ENCODE measurements around the gene GRID1. TPM values are rescaled to one million over a fixed set of nuclear protein-coding genes. Genes with fewer than 3 reads are reported as not detected.

The GRID1 gene
- total RNA-seq, 1 donor from 2014 or later: 2.7 TPM

DNA sequence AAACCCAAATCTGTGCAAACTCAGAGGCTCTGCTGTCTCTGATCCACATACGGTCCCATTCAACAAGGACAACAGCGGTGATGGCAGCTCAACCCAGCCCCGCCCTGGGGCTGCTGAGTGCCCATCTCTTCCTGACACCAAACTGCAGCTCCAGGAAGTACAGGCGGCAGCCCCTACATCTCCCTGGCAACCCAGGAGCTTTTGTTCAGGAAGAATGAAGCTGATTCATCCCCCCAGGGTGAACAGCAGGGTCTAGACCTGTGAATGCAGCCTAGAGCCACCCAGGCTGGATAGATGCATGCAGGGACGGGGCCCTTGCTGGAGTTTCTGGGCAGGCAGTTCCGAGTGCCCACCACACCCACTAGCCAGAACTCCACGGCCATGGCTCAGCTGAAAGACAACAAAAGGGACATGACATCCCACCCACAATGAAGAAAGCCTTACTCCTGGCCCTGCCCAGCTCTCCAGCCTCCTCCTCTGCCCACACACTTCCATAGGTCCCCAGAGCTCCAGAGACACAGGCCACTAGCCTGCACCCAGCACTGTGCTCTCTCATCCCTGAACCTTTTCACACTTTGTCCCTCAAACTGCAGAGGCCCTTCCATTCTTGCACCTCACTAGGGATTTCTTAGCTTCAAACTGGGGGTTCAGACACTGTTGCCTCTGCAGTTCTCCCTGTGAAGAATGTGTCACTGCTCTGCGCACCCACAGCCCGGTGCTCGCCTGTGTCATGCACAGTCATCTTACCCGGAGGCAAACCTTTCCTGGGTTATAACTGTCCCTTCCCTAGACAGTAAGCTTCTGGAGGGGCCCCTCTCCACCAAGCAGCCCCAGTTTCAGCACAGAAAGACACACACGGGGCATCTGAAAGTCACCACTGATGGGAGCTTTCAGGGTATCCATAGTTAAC is 99.1 kb downstream of the GRID1 start:
- peak; percentile 28 for DNase-seq (ENCODE audit: low spot score)

DNA sequence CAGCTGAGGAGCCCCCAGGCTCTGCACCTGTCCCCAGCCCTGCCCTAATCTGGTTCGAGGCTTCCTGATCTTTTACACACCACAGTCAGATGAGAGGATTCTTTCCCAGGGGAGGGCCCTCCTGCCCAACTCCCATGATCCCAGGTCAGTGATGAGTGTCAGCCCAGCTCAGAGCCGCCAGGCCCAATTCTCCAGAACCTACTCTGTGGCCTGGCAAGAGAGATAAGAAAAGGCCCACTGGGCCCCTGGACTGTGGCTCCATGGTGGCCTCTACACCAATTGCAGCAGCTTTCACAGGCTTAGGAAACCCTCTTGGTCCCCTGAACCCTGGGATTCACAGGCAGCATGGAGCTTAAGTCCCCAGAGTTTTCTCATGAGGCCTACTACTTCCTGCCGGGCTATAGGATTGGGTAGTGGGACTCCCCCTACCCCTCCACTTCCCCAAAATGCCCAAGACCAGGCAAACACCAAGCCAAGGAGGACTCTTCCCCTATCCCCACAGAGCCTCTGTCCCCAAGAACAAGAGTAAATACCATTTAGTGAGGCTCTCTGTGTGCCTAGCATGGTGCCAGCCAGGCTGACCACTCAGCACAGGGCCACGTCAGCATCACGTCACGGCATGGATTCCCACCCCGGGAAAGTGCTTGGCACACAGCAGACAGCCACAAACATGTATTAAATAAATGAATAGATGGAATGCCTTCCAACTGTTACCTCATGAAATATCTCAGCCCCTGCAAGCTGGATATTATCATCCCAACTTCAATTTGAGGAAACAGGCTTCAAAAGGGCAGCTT is 100.0 kb downstream of the GRID1 start:
- DNase-seq (ENCODE audit: low spot score): peak; percentile 23

DNA sequence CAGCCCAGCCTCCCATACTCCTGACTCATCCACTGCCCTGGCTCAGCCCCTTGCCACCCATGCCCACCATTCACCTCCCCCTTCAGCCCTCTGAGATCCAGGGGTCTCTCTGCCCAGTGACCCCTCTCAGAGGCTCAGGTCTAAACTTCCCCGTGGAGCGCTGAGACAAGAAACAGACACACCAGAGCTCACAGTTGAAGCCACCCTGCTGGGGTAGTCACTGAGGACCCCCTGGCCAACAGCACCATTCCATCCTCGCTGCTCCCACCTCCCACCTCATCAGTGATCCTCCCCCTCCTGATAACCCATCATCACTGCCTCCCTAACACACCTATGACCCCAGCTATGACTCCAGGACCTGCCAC is 100.7 kb downstream of the GRID1 start:
- no peak for DNase-seq (ENCODE audit: low spot score)

DNA sequence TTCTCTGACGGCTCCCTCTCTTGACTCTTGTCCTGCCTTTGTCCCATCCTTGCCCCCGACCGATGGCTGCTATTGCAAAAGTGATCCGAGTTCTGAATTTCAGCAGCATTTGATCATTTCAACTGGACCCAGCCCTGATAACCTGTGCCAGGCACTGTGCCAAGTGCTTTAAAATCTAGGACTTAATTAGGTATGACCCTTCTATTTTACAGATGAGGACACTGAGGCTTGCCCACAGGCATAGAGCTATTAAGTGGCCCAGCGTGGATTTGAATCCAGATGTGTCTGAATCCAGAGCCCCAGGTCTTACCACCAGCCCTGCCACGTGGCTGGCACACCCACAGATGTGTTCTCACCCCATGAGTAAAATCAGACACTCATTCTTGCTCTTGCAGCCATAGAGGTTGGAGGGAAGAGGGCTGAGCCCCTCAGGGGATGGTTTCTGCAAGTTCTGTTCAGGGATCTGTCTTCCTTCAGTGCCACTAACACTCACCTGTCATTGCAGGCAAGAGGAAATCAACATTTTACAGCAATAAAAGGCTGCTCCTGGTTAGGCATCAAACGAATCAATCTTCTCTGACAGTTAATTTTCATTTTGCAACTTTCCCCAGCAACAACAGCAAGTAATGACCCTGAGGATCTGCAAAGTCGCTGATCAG is 101.2 kb downstream of the GRID1 start:
- no peak for DNase-seq (ENCODE audit: low spot score)

DNA sequence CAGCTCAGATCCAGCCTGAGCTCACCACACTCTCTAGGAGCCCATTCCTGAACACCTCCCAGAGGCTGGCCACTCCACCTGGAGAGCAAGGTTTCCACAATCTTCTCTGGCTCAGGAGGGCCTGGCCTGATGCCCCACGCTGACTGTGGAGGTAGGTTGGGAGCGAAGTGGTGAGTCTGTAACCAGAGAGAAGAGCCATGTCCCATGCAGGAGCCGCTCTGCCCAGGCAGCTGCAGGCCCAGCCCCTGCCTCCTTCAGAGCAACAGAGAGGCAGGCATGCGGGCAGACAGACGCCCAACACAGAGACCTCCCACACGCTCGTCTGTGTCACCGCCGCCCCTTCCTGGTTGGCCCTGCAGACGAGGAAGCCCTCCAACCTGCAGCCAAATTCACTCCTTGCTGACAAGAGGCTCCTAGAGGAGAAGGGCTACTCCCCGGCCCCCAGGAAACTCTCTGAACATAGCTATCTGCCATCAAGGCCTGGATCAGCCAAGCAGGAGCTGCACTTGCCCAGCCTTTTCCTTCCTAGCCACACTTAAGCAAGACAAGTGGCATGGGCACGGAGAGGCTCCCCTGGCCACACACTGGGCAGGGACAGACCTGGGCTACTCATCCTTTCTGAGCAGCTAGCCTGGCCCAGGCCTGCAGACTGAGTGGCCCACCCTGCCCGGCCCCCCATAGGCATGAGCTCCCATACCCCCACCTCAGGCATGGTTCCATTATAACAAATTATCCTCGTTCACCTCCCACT is 101.9 kb downstream of the GRID1 start:
- peak; percentile 38 for DNase-seq (ENCODE audit: low spot score)

DNA sequence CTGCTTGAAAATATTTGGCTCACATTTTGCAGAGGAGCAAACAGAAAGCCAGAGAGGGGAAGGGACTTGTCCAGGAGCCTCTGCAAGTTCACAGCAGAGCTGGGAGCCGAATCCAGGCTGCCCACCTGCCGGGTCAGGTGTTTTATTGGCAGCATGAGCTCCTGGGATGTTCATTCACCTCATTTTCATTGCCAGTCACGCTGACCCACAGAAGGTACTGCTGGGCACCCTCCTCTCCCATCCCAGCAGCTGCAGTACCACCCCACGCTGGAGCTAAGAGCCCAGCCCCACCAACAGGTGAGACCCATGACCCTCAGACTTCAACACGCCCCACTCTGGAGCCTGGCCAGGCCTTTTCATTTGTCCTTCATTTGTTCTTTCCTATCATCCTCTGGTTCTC is 102.7 kb downstream of the GRID1 start:
- DNase-seq (ENCODE audit: low spot score): peak; percentile 19

DNA sequence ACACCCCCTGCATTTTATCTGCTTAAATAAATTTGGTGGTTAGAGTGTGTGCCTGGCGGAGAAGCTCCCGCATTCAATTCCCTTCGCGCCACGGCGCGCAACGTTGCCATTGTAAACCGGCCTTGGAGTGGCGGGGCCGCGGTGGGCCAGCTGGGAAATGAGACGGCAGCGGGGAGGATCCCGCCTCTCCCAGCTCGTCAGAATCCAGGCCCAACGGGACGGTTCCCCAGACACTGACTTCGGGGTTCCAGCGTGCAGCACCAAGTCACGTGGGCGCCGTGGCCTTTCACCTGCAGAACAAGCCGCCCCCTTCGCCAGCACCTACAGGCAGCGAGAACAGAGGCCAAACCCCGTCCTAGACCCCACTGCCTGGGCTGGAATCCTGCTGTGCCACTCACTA is 103.4 kb downstream of the GRID1 start:
- DNase-seq (ENCODE audit: low spot score): peak; percentile 34

DNA sequence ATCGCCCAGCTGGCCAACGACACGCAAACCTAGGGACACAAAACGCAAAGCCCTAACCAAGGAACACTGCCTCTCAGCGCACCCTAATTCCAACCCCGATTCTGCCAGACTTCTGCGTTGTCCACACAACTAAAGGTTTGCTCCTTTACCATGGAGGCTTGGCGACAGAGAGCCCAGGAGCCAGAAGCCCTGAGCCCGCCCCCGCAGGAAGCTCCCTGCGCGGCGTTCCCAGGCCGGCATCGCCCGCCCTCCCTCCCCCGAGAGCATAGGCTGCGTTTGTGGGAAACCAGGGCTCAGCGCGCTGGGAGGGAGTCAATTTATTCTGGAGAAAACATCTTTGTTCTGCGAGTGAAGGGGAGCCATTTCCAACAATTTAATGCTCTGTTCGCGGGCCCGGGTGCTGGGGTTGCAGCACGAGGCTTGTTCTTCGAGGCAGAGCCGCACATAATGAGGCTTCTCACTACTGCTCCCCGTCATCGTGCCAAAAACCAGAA is 103.9 kb downstream of the GRID1 start:
- peak; percentile 37 for DNase-seq (ENCODE audit: low spot score)

DNA sequence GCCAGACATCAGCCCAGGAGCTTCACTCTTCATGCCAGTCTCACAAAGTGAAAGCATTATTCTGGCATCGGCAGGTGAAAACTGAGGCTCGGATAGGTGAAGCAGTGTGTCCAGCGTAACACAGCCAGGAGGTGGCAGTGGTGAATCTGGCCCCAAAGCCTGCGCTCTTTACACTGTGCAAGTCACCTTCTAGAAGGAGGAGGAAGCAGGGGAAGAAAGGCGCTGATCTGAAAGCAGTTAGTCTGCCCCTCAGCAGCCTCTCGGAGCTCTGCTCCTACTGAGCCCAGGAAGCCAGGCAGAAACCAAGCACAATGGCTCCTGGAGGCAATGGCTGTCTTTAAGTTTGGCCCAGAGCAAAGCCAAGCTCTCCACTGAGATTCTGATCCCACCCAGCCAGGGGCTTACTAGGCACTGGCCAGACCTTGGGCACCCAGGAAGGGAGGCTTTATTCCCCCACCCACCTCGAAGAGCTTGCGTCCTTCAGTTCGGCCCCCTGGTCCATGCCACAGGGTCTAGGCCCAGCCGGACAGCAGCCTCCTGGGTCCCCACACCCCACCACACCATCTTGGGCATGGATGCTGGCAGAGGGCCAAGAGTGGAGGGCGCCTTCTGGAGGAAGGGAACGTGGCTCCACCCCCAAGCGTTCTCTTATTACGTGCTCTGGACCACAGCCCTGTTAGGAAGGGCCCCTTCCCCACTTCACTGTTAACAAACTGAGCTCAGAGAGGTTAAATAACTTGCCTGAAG is 104.5 kb downstream of the GRID1 start:
- DNase-seq (ENCODE audit: low spot score): peak; percentile 42

DNA sequence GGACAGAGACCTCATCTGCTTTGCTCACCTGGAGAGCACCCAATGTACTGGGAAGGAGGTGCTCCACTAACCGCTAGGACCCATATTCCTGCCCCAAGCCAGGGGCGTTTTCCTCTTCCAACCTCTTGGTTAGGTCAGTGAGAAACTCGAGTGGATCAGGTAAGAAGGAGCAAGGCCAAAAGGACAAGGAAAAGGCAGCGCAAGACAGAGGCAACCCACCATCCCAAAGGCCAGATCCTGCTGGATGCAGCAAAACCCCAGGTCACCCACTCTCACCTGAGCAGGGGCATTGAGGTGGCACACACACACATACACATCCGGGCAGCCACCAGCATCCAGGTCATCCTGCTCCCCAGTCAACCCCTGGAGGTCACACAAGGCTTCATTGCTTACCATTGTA is 105.1 kb downstream of the GRID1 start:
- DNase-seq (ENCODE audit: low spot score): peak; percentile 7

DNA sequence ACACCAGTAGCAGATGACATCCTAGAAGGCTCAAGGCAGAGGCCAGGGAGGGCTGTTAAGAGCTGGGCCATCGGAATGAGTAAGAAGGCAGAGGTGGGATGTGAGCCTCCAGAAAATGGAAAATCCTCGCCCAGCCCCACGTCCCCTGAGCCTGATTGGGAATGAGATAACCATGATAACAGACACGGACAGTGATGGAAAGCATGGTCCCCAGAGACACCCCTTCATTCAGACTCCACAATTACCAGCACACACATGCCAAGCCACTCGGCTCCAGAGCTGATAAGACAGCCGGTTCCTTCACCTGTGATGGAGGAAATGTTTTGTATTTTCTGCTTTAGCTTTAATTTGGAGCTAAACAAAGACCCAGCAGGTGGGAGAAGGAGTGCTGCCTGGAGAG is 106.0 kb downstream of the GRID1 start:
- no peak for DNase-seq (ENCODE audit: low spot score)

DNA sequence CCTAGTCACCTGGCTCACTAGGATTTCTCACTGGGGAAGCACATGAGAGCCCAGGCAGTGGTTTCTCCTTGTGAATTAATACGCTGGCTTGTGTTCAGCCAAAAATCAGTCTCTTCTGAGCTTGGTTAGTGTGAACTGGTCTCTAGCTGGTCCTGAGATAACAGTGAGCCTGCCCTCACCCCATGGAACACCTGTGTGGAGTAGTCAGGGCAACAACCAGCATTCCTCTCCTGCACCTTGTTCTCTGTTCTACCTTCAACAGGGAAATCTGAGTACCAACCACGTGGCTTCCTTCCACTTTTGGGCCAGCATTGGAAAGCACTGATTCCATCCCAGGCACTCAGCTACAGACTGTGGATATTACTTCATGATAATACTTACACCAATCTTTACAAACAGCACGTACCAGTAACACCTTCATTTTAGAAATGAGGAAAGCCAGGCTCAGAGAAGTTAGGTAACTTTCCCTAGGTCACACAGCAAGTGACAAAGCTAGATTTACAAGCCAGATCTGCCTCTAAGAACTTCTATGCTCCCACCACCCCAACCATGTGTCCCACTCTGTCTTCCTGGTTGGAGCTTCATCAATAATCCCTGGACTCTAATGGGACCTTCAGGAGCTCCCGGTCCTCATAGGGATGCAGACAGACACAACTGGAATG is 106.6 kb downstream of the GRID1 start:
- DNase-seq (ENCODE audit: low spot score): peak; percentile 36

DNA sequence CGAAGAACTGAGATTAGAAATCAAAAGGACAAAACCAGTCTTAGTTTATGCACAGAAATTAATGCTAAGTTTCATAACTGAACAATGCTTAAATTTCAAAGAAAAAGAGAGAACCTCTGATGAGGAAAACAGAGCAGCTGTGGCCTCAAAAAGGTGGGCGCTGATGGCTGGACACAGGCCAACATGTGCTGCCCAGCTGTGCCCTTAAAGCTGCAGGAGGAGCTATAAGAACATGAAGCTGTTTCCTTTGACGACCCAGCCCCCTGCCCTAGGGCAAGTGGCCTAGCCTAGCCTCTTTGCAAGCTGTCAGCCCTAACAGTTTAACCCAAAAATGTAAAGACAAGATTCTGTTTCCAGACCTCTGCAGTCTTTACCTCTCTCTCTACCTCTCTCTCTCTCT is 107.7 kb downstream of the GRID1 start:
- no peak for DNase-seq (ENCODE audit: low spot score)

DNA sequence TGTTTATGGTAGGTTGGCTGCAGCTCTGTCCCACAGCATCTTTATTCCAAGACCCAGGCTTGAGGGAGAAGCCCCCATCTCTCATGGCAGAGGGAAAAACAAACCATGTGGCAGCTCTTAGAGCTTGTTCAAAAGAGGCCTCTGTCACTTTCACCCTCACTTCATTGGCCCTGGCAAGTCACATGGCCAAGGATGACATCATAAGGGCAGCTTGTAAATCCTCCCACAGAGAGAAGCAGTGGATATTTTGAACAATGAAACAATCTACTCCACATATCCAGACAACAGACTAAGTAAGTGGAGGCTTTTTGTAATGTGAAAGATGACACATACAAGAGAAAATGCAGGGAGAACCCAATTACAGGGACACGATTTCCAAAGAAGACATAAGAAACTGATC is 108.1 kb downstream of the GRID1 start:
- DNase-seq (ENCODE audit: low spot score): no peak

DNA sequence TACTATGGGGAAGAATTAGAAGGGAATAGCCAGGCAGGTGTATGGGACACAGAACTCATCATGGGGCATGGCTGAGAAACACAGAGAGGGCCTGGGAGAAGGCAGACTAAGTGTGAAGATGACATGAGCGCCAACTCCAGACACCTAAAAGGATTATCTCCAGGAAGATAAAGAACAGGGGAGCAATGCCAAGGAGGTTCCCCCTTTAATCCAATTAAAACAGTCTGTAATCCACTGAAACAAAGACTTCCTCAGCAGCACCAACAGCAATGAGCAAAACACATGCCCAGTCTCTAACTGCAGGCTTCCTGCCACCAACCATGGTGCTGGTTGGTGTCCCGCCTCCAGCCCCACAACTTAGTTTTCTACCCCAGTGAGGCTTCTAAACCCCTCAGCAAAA is 108.9 kb downstream of the GRID1 start:
- peak; percentile 10 for DNase-seq (ENCODE audit: low spot score)

DNA sequence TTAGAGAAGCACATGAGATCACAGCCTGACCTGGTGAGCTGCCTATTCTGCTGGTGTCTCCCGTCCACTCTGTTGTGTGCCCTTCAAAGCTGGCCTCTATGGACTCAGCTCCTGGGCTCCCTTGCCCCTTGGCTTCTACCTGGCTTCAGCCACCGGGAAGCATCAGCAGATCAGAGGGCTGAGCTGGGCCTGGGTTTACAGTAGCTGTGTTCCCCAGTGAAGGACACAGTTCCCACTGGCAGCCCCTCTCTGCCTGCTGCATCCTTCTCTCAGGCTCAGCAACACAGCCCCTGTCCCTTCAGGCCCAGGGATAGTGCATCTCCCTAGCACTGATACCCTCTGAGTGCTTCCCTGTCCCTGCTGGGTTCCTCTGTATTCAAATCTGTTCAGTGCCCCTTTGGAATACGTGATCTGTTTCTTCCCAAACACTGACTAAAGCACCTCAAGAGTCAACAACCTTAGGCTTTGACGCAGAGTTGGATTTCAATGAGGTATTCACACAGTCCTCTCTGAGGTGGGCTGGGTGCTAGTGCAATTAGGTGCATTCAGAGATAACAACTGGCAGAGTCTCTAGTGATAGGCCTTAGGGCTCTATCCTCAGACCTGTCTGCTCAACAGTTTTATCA is 109.8 kb downstream of the GRID1 start:
- DNase-seq (ENCODE audit: low spot score): no peak

DNA sequence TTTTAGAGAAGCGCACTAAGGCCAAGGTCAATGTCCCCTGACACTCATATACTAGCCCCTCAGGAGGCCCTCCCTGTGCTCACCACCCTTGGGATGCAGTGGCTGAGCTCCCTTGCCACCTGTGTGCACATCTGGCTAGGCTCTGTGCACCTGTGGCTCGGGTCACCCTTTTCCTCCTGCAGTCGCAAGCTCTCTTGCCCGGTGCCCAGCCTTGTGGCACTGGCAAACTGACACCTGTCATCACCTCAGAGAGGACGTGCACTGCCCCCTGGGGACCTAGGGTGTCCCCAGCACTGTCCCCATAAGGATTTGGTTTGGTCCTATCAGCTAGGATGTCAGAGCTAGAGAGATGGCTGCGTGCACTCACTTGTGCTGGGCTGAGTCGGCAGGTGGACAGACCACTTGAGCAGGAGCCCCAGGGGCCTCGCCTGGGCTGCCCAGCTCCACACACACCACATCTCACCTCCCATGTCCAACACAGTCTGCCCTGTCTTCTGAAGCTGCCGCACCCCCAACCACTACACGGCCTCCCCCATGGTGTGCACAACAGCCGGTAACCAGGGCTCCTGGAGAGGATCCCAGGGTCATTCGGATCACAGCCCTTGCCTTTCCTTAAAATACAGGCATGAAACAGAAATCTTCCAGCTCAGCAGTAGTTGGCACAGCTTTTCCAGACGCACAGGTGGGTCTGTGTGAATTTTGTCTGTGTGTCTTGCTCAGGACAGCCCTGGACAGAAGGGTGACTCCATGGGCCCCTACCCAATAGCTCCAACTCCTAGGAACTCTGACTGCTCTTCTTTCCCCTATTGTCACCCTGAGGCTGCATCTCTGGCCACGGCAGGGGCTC is 111.0 kb downstream of the GRID1 start:
- peak; percentile 26 for DNase-seq (ENCODE audit: low spot score)

DNA sequence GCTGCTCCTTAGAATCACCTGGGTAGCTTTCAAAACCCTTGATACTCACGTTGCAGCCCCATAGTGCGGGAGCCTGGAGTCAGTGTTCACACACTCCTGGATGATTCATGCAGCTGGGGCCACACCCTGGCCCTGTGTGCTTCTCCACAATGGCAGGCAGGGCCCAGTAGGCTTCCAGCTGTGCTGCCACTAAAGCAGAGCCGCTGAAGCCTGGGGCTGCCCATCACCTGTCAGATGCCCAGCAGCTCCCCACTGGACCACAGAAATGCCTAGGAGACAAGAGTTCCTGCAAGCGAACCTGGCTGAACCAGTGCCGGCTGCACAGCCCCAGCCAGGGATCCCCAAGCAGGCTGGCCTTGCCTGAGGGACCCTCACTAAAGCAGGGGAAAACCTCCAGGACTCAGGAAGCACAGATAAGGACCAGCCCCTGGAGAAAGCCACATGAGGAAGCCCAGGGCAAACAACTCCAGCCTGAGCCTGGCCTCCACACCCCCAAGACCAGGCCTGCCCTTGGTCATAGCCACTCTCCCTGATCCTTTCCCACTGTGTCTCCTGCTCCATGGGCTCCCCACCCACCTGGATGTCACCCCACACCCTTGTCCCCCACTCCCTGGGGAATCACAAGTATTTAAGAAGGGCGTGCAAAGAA is 111.9 kb downstream of the GRID1 start:
- peak; percentile 34 for DNase-seq (ENCODE audit: low spot score)

Data from ureter (tissue), 1 donor.